ENCODE measurements around the gene AANAT.

Gene AANAT

GRCh38 chr17:76459674-76460073, 7.7 kb upstream of the AANAT start:
- Histone ChIP-seq H3K4me3 (ENCODE audit: low read length) (no peak overlapping the region), H3K27me3 (ENCODE audit: control insufficient read depth, insufficient read depth, low read length) (no peaks in the 10 kb centered on the region), H3K27ac (ENCODE audit: low read length) (no peak overlapping the region), H3K36me3 (ENCODE audit: control insufficient read depth, low read depth, low read length) (no peaks in the 10 kb centered on the region), H3K9me3 (ENCODE audit: control insufficient read depth, low read depth, low read length) (no peaks in the 10 kb centered on the region), H3K9ac (ENCODE audit: low read length) (no peak overlapping the region), H3K4me1 (ENCODE audit: control insufficient read depth, low read depth, low read length) (no peaks in the 10 kb centered on the region)

GRCh38 chr17:76461765-76462555, 5.4 kb upstream of the AANAT start:
- Histone ChIP-seq H3K4me1 (ENCODE audit: control insufficient read depth, low read depth, low read length) (no peaks in the 10 kb centered on the region), H3K9ac (ENCODE audit: low read length) (no peak overlapping the region), H3K36me3 (ENCODE audit: control insufficient read depth, low read depth, low read length) (no peaks in the 10 kb centered on the region), H3K9me3 (ENCODE audit: control insufficient read depth, low read depth, low read length) (no peaks in the 10 kb centered on the region), H3K4me3 (ENCODE audit: low read length) (no peak overlapping the region), H3K27ac (ENCODE audit: low read length) (no peak overlapping the region), H3K27me3 (ENCODE audit: control insufficient read depth, insufficient read depth, low read length) (no peaks in the 10 kb centered on the region)

GRCh38 chr17:76462556-76463290, 4.7 kb upstream of the AANAT start:
- H3K9me3 ChIP-seq (ENCODE audit: control insufficient read depth, low read depth, low read length): no peaks in the 10 kb centered on the region
- H3K36me3 ChIP-seq (ENCODE audit: control insufficient read depth, low read depth, low read length): no peaks in the 10 kb centered on the region
- H3K9ac ChIP-seq (ENCODE audit: low read length): no peak overlapping the region
- H3K27ac ChIP-seq (ENCODE audit: low read length): no peak overlapping the region
- no peaks in the 10 kb centered on the region for H3K27me3 ChIP-seq (ENCODE audit: control insufficient read depth, insufficient read depth, low read length)
- no peaks in the 10 kb centered on the region for H3K4me1 ChIP-seq (ENCODE audit: control insufficient read depth, low read depth, low read length)
- no peak overlapping the region for H3K4me3 ChIP-seq (ENCODE audit: low read length)

GRCh38 chr17:76466775-76467130, 650 bp upstream of the AANAT start:
- H3K4me1 ChIP-seq (ENCODE audit: control insufficient read depth, low read depth, low read length): no peaks in the 10 kb centered on the region
- H3K36me3 ChIP-seq (ENCODE audit: control insufficient read depth, low read depth, low read length): no peaks in the 10 kb centered on the region
- no peaks in the 10 kb centered on the region for H3K9me3 ChIP-seq (ENCODE audit: control insufficient read depth, low read depth, low read length)
- no peak overlapping the region for H3K9ac ChIP-seq (ENCODE audit: low read length)
- no peak overlapping the region for H3K27ac ChIP-seq (ENCODE audit: low read length)
- no peak overlapping the region for H3K4me3 ChIP-seq (ENCODE audit: low read length)
- no peaks in the 10 kb centered on the region for H3K27me3 ChIP-seq (ENCODE audit: control insufficient read depth, insufficient read depth, low read length)

GRCh38 chr17:76467809-76468633, 618 bp downstream of the AANAT start:
- no peak overlapping the region for H3K4me3 ChIP-seq (ENCODE audit: low read length)
- H3K4me1 ChIP-seq (ENCODE audit: control insufficient read depth, low read depth, low read length): no peaks in the 10 kb centered on the region
- H3K27ac ChIP-seq (ENCODE audit: low read length): no peak overlapping the region
- H3K9ac ChIP-seq (ENCODE audit: low read length): no peak overlapping the region
- no peaks in the 10 kb centered on the region for H3K27me3 ChIP-seq (ENCODE audit: control insufficient read depth, insufficient read depth, low read length)
- H3K9me3 ChIP-seq (ENCODE audit: control insufficient read depth, low read depth, low read length): no peaks in the 10 kb centered on the region
- H3K36me3 ChIP-seq (ENCODE audit: control insufficient read depth, low read depth, low read length): peaks cover 3% of the 10 kb centered on the region

- no peak overlapping the region for H3K9ac ChIP-seq (ENCODE audit: low read length)
- H3K27ac ChIP-seq (ENCODE audit: low read length): no peak overlapping the region
- H3K4me1 ChIP-seq (ENCODE audit: control insufficient read depth, low read depth, low read length): no peaks in the 10 kb centered on the region
- peaks cover 3% of the 10 kb centered on the region for H3K36me3 ChIP-seq (ENCODE audit: control insufficient read depth, low read depth, low read length)
- no peaks in the 10 kb centered on the region for H3K27me3 ChIP-seq (ENCODE audit: control insufficient read depth, insufficient read depth, low read length)
- H3K4me3 ChIP-seq (ENCODE audit: low read length): no peak overlapping the region
- H3K9me3 ChIP-seq (ENCODE audit: control insufficient read depth, low read depth, low read length): no peaks in the 10 kb centered on the region
These were observed 1.2 kb downstream of the AANAT start for GRCh38 chr17:76468634-76469010.

GRCh38 chr17:76469076-76469990, 1.9 kb downstream of the AANAT start:
- no peak overlapping the region for H3K9ac ChIP-seq (ENCODE audit: low read length)
- H3K4me1 ChIP-seq (ENCODE audit: control insufficient read depth, low read depth, low read length): no peaks in the 10 kb centered on the region
- H3K27ac ChIP-seq (ENCODE audit: low read length): no peak overlapping the region
- no peaks in the 10 kb centered on the region for H3K27me3 ChIP-seq (ENCODE audit: control insufficient read depth, insufficient read depth, low read length)
- peaks cover 3% of the 10 kb centered on the region for H3K36me3 ChIP-seq (ENCODE audit: control insufficient read depth, low read depth, low read length)
- no peak overlapping the region for H3K4me3 ChIP-seq (ENCODE audit: low read length)
- no peaks in the 10 kb centered on the region for H3K9me3 ChIP-seq (ENCODE audit: control insufficient read depth, low read depth, low read length)

GRCh38 chr17:76469991-76470739, 2.8 kb downstream of the AANAT start:
- H3K9me3 ChIP-seq (ENCODE audit: control insufficient read depth, low read depth, low read length): no peaks in the 10 kb centered on the region
- H3K9ac ChIP-seq (ENCODE audit: low read length): no peak overlapping the region
- no peaks in the 10 kb centered on the region for H3K4me1 ChIP-seq (ENCODE audit: control insufficient read depth, low read depth, low read length)
- H3K36me3 ChIP-seq (ENCODE audit: control insufficient read depth, low read depth, low read length): peaks cover 3% of the 10 kb centered on the region
- H3K27ac ChIP-seq (ENCODE audit: low read length): no peak overlapping the region
- H3K4me3 ChIP-seq (ENCODE audit: low read length): no peak overlapping the region
- H3K27me3 ChIP-seq (ENCODE audit: control insufficient read depth, insufficient read depth, low read length): no peaks in the 10 kb centered on the region

GRCh38 chr17:76471498-76472257, 4.3 kb downstream of the AANAT start:
- no peak overlapping the region for H3K27ac ChIP-seq (ENCODE audit: low read length)
- no peak overlapping the region for H3K4me3 ChIP-seq (ENCODE audit: low read length)
- peaks cover 3% of the 10 kb centered on the region for H3K36me3 ChIP-seq (ENCODE audit: control insufficient read depth, low read depth, low read length)
- H3K9ac ChIP-seq (ENCODE audit: low read length): no peak overlapping the region
- H3K27me3 ChIP-seq (ENCODE audit: control insufficient read depth, insufficient read depth, low read length): no peaks in the 10 kb centered on the region
- H3K4me1 ChIP-seq (ENCODE audit: control insufficient read depth, low read depth, low read length): no peaks in the 10 kb centered on the region
- no peaks in the 10 kb centered on the region for H3K9me3 ChIP-seq (ENCODE audit: control insufficient read depth, low read depth, low read length)

- no peak overlapping the region for H3K27ac ChIP-seq (ENCODE audit: low read length)
- peaks cover 3% of the 10 kb centered on the region for H3K36me3 ChIP-seq (ENCODE audit: control insufficient read depth, low read depth, low read length)
- no peak overlapping the region for H3K9ac ChIP-seq (ENCODE audit: low read length)
- H3K4me3 ChIP-seq (ENCODE audit: low read length): no peak overlapping the region
- H3K9me3 ChIP-seq (ENCODE audit: control insufficient read depth, low read depth, low read length): no peaks in the 10 kb centered on the region
- no peaks in the 10 kb centered on the region for H3K27me3 ChIP-seq (ENCODE audit: control insufficient read depth, insufficient read depth, low read length)
- no peaks in the 10 kb centered on the region for H3K4me1 ChIP-seq (ENCODE audit: control insufficient read depth, low read depth, low read length)
These were observed 4.8 kb downstream of the AANAT start for GRCh38 chr17:76472258-76472645.
